GM19193 (cell line): Measurements from ENCODE around the gene HLA-DMB.

Experiments used
- POLR2A ChIP-seq: IDR thresholded peaks from 4 replicates; pipeline ENCODE4 v1.6.1; 2011; ENCODE audit not compliant: insufficient read depth, insufficient read length; ENCODE audit errors: extremely low read depth

HLA-DMB gene

GRCh38 chr6:32967151-32968091 is 26.6 kb upstream of the HLA-DMB start:
- no peak for TF ChIP-seq POLR2A

- TF ChIP-seq POLR2A, result no peak
Observed at GRCh38 chr6:32964776-32965175, 23.9 kb upstream of the HLA-DMB start.

- no peak for TF ChIP-seq POLR2A
Observed at GRCh38 chr6:32963866-32964265, 23.0 kb upstream of the HLA-DMB start.

GRCh38 chr6:32962213-32962826 is 21.5 kb upstream of the HLA-DMB start:
- TF ChIP-seq POLR2A, result no peak

GRCh38 chr6:32960563-32960962 is 19.7 kb upstream of the HLA-DMB start:
- TF ChIP-seq POLR2A, result no peak

- TF ChIP-seq POLR2A, result no peak
Observed at GRCh38 chr6:32956176-32956575, 15.3 kb upstream of the HLA-DMB start.

GRCh38 chr6:32954986-32955802 is 14.4 kb upstream of the HLA-DMB start:
- no peak for TF ChIP-seq POLR2A

- no peak for TF ChIP-seq POLR2A
Observed at GRCh38 chr6:32954267-32954666, 13.4 kb upstream of the HLA-DMB start.

GRCh38 chr6:32953775-32954174 is 12.9 kb upstream of the HLA-DMB start:
- TF ChIP-seq POLR2A, result no peak

GRCh38 chr6:32952817-32953739 is 12.2 kb upstream of the HLA-DMB start, which contains the start of gene HLA-DMA:
HLA-DMA (minus strand) TSS chr6:32953097; CDS start chr6:32953036, 61 bp downstream.
- peak; percentile 97 for TF ChIP-seq POLR2A

GRCh38 chr6:32950449-32950848 is 9.6 kb upstream of the HLA-DMB start:
- no peak for TF ChIP-seq POLR2A

GRCh38 chr6:32950010-32950409 is 9.2 kb upstream of the HLA-DMB start:
- TF ChIP-seq POLR2A, result no peak

- no peak for TF ChIP-seq POLR2A
Observed at GRCh38 chr6:32949113-32949512, 8.3 kb upstream of the HLA-DMB start.
